ENCODE data around the gene CCK. TPM values are rescaled to one million over a fixed set of nuclear protein-coding genes. Genes with fewer than 3 reads are reported as not detected.

The CCK gene
- total RNA-seq, 1 donor: not detected

DNA sequence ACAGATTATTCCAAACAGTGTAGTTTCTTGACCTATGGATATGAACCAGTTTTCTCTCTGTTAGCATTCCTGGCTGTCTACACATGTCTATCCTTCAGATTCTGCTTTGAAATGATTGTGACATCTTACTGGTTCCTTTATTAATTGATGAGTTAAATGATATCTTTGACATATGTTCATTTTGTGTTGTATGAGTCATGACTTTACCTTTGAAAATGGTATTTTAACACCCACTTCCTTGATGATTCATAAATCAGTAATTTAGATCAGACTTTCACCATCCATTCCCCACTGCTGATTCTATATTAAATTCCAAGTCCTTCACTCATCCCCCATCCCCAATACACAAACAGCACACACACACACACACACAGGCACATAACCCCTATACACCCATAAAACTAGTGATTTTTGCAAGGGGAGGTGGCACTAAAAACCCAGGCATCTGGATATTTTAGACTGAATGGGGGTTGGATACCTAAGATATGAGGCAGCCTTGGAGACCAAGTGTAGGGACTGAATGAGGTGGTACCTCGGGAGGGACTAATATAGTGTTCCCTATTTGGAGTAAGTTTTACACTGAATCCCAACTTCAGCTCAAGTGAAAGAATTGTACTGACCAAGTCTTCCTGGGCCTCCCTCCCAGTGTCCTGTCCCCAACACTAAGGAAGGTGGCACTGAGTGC, 9.7 kb downstream of the CCK start:
- no peak overlapping the region for H3K4me3 ChIP-seq (ENCODE audit: low read length)
- H3K27me3 ChIP-seq (ENCODE audit: insufficient read depth, low read length): peaks cover 13% of the 10 kb centered on the region
- no peaks in the 10 kb centered on the region for H3K4me1 ChIP-seq (ENCODE audit: insufficient read depth, low read length)
- H3K9me3 ChIP-seq (ENCODE audit: low read depth, low read length): no peaks in the 10 kb centered on the region

DNA sequence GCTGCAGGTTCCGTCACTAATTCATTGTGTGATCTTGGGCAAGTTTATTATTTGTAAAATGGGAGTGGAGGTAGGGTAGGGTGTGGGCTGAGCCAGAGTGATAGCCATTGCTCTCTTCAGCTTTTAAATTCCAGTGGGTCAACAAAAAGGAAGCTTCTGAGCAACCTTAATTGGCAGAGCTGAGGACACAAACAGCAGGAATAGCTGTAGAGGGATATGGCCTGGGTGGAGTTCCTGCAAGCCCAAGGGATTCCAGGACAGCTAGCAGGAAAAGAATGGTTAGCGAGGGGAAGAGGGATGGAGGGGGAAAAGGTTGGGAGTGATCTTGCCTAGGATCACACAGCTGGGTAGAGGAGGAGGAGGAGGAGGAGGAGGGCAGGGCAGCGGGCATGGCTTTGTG, 11.4 kb downstream of the CCK start:
- Histone ChIP-seq H3K4me1 (ENCODE audit: insufficient read depth, low read length) (no peaks in the 10 kb centered on the region), H3K4me3 (ENCODE audit: low read length) (no peak overlapping the region), H3K27me3 (ENCODE audit: insufficient read depth, low read length) (peaks cover 2% of the 10 kb centered on the region), H3K9me3 (ENCODE audit: low read depth, low read length) (no peaks in the 10 kb centered on the region)

DNA sequence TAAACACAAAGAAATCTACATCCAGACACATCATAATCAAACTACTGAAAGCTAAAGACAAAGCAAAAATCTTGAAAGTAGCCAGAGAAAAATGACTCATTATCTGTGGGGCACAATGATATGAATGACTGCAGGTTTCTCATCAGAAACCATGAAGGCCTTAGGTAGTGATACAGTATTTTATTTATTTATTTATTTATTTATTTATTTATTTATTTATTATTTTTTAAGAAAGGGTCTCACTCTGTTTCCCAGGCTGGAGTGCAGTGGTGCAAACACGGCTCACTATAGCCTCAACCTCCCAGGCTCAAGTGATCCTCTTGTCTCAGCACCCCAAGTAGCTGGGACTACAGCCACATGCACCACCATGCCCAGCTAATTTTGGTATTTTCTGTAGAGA, 15.2 kb downstream of the CCK start:
- no peaks in the 10 kb centered on the region for H3K4me1 ChIP-seq (ENCODE audit: insufficient read depth, low read length)
- no peaks in the 10 kb centered on the region for H3K9me3 ChIP-seq (ENCODE audit: low read depth, low read length)
- H3K4me3 ChIP-seq (ENCODE audit: low read length): no peak overlapping the region
- peaks cover 9% of the 10 kb centered on the region for H3K27me3 ChIP-seq (ENCODE audit: insufficient read depth, low read length)

DNA sequence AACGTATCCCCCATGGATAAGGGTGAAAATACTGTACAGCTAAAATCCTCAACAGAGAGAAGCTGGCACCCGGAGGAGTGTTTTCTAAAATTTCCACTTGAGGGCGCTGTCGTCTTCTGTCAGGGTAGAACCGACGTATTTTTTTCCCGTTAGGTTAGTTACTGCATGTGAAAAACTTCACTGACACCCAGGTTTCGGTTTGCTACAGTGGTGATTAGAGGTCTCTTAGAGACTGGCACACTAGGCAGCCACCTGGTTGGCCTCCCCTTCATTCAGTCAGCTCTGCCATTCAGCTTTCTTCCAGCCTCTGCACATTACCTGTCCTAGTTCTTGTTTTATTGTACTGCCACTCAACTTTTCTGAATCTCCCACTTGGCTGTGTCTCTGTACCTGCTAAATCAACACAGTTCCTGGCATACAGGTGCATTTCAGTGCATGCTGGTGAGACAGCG, 18.4 kb downstream of the CCK start:
- Histone ChIP-seq H3K4me3 (ENCODE audit: low read length) (no peak overlapping the region), H3K9me3 (ENCODE audit: low read depth, low read length) (no peaks in the 10 kb centered on the region), H3K4me1 (ENCODE audit: insufficient read depth, low read length) (no peaks in the 10 kb centered on the region), H3K27me3 (ENCODE audit: insufficient read depth, low read length) (peaks cover 9% of the 10 kb centered on the region)

DNA sequence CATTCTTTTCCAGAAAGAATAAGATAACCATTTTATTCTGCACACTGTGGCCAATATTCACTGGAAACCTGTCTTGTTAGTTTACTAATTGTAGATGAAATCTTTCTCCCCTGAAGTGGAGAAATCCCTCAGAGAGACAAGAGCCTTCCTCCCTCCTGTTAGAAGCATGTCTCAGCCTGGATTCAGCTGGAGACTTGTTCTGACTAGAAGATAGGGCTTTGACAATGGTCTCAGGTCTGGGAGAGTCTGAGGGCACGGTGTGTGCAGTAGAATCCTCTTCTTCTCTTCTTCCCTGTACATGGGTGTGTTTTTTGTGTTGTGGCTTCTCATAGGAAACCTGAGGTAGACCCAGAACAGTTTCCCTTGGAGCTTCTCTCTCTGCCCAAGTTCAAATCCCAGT, 19.9 kb downstream of the CCK start:
- H3K9me3 ChIP-seq (ENCODE audit: low read depth, low read length): no peaks in the 10 kb centered on the region
- no peaks in the 10 kb centered on the region for H3K4me1 ChIP-seq (ENCODE audit: insufficient read depth, low read length)
- H3K4me3 ChIP-seq (ENCODE audit: low read length): no peak overlapping the region
- H3K27me3 ChIP-seq (ENCODE audit: insufficient read depth, low read length): peaks cover 9% of the 10 kb centered on the region

DNA sequence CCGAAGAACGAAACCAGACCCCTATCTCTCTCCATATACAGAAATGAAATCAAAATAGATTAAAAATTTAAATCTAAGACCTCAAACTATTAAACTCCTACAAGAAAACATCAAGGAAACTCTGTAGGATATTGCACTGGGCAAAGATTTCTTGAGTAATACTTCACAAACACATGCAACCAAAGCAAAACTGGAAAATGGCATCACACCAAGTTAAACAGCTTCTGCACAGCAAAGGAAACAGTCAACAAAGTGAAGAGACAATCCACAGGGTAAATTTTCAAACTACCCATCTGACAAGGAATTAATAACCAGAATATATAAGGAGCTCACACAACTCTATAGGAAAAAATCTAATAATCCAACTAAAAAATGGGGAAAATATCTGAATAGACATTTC, 29.4 kb downstream of the CCK start:
- H3K27me3 ChIP-seq (ENCODE audit: insufficient read depth, low read length): peaks cover 8% of the 10 kb centered on the region
- H3K4me1 ChIP-seq (ENCODE audit: insufficient read depth, low read length): no peaks in the 10 kb centered on the region
- H3K4me3 ChIP-seq (ENCODE audit: low read length): no peak overlapping the region
- peaks cover 6% of the 10 kb centered on the region for H3K9me3 ChIP-seq (ENCODE audit: low read depth, low read length)

DNA sequence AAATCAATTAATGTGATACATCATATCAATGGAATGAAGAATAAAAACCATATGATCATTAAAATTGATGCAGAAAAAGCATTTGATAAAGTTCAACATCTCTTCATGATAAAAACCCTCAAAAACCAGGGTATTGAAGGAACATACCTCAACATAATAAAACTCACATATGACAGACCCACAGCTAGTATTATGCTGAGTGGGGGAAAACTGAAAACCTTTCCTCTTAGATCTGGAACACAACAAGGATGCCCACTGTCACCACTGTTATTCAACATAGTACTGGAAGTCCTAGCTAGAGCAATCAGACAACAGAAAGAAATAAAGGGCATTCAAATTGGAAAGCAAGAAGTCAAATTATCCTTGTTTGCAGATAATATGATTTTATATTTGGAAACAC, 30.5 kb downstream of the CCK start:
- peaks cover 8% of the 10 kb centered on the region for H3K27me3 ChIP-seq (ENCODE audit: insufficient read depth, low read length)
- H3K4me1 ChIP-seq (ENCODE audit: insufficient read depth, low read length): no peaks in the 10 kb centered on the region
- H3K9me3 ChIP-seq (ENCODE audit: low read depth, low read length): peaks cover 6% of the 10 kb centered on the region
- H3K4me3 ChIP-seq (ENCODE audit: low read length): no peak overlapping the region

DNA sequence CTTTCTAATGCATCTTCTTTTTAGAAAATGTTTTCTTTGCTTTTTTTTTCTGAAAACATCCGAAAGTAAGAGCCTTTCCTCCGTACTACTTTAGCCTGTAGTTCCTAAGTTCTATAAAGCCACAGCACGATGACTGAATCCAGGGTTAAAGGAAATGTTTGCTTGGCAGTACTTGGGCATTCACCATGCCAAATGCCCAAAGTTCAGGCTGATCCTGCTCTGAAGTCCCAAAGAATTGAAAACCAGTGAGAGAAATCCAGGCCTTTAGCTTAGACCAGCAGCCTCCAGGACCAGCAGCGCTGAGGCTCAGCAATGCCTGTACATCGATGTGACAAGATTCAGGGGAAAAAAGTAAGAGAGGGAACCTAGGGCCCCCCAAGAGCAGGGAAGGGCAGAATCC, 35.1 kb downstream of the CCK start:
- H3K9me3 ChIP-seq (ENCODE audit: low read depth, low read length): no peaks in the 10 kb centered on the region
- H3K4me1 ChIP-seq (ENCODE audit: insufficient read depth, low read length): no peaks in the 10 kb centered on the region
- H3K27me3 ChIP-seq (ENCODE audit: insufficient read depth, low read length): peaks cover 4% of the 10 kb centered on the region
- no peak overlapping the region for H3K4me3 ChIP-seq (ENCODE audit: low read length)

DNA sequence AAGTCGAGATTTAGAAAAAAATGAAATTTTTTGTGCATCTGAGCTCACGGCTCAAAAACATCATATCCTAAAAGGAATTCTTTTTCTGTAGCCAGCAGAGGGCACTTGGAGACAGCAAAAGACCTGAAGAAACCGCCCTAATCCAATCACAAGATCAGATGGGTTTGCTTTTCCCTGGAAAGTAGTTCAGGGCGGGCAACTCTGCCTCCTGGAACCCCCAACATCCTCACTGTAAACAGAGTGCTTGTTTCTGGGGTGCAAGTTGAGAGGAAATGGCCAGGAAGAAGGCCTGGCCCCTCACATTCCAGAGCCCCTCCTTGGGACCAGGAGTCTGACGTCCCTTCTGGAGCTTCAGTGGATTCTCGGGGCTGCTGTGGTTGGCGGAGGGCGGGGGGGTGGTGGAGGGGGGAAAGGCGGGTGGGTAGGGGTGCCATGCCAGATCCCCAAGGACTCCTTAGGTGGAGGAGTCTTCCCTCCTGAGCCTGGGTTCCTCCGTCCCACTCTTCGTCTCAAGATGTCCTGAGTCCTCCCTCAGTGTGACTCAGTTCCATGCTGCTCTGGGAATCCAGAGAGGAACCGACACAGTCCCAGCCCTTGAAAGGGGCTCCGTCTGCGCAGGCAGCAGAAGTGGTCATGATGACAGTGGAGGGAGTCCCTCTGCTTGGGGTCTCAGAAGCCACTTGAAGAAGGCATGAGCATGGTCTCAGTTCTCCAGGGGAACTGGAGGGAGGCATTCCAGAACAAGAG, 35.9 kb downstream of the CCK start:
- Histone ChIP-seq H3K4me1 (ENCODE audit: insufficient read depth, low read length) (no peaks in the 10 kb centered on the region), H3K4me3 (ENCODE audit: low read length) (no peak overlapping the region), H3K9me3 (ENCODE audit: low read depth, low read length) (no peaks in the 10 kb centered on the region), H3K27me3 (ENCODE audit: insufficient read depth, low read length) (no peaks in the 10 kb centered on the region)

DNA sequence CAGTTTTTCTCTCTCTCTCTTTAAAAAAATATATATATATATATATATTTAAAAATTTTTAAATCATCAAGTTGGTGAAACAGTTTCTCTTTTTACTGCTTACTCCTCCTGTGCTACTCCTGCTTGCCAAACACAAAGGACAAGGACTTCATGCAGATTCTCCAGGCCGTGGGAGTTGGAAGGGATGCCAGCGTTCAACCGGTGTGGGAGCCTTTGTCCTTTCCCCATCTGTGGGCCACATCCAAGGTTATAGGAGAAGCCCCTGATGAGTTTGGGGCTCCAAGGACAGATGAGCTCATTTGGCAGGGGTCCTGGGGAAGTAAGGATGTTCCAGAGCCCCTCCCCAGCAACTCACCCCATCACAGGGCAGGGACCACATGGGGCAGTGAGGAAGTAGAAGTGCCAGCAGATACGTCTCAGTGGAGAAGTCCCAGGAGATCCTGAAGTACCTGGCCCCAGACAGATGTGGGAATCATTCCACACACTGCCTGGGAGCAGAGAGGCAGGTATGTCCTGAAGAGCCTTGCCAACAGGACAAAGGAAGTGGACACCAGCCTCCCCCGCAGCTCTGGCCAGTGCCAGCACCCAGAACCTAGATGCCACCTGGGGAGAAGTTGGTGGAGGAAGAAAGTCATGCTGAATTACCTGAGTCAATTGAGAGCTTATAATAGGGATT, 36.6 kb downstream of the CCK start:
- Histone ChIP-seq H3K9me3 (ENCODE audit: low read depth, low read length) (no peaks in the 10 kb centered on the region), H3K4me3 (ENCODE audit: low read length) (no peak overlapping the region), H3K27me3 (ENCODE audit: insufficient read depth, low read length) (no peaks in the 10 kb centered on the region), H3K4me1 (ENCODE audit: insufficient read depth, low read length) (no peaks in the 10 kb centered on the region)

DNA sequence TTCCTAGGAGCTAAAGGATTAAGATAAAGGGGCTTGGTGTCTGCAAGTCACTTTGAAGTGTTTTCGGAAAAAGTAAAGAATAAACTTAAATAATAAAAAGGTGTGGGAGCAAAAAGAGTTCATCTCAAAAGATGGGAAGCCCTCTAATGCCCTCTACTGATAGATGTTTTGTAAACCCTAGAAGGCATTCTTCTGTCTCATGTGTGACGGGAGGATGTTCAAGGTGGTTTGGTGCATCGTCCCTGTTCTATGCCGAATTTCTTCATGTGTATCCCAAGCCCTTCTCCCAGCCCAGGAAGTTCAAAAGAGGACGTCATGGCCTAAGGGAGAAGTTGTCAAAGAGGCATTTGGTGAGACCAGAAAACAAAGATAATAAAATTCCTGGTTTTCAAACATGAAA, 37.2 kb downstream of the CCK start:
- H3K4me1 ChIP-seq (ENCODE audit: insufficient read depth, low read length): no peaks in the 10 kb centered on the region
- no peak overlapping the region for H3K4me3 ChIP-seq (ENCODE audit: low read length)
- no peaks in the 10 kb centered on the region for H3K27me3 ChIP-seq (ENCODE audit: insufficient read depth, low read length)
- H3K9me3 ChIP-seq (ENCODE audit: low read depth, low read length): no peaks in the 10 kb centered on the region

DNA sequence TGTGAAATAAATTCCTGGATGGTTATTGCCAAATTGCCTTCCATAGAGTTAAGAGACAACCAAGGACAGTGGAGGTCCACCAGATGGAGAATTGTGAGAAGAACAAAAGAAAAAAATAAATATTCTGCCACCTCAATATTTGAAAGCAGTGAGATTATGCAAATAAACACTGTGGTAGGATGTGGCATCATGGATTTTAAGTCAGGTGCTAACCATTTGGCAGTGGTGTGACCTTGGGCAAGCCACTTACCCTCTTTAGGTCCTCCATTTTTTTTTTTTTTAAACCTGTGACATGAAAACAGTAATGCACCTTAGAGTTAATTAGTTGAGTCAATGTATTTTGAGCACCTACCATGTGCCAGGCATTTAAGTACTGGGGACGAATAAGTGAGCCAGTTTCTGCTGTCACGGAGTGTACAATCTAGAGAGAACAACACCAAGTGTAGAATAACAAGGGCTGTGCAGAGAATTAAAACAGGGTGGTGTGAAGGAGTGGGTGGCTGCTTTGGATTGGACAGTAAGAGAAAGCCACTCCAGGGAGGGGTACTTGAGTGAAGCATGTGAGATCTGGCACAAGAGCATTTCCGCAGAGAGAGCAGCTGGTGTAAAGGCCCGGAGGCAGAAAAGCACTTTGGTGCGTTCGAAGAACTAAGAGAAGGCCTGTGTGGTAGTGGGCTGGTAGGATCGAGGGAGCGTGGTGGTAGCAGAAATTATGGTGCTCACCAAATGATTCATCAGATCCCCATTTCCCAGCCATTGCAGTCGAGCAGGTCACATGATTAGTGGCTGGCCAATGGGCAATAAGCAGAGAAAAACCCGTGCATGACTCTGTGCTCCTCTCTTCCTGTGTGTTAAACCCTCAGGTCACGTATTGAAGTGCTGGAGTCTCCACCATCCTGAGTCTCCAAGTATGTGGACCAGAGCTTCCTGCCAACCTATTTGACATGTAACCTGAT, 39.2 kb downstream of the CCK start:
- H3K9me3 ChIP-seq (ENCODE audit: low read depth, low read length): no peaks in the 10 kb centered on the region
- no peaks in the 10 kb centered on the region for H3K4me1 ChIP-seq (ENCODE audit: insufficient read depth, low read length)
- H3K27me3 ChIP-seq (ENCODE audit: insufficient read depth, low read length): no peaks in the 10 kb centered on the region
- no peak overlapping the region for H3K4me3 ChIP-seq (ENCODE audit: low read length)

DNA sequence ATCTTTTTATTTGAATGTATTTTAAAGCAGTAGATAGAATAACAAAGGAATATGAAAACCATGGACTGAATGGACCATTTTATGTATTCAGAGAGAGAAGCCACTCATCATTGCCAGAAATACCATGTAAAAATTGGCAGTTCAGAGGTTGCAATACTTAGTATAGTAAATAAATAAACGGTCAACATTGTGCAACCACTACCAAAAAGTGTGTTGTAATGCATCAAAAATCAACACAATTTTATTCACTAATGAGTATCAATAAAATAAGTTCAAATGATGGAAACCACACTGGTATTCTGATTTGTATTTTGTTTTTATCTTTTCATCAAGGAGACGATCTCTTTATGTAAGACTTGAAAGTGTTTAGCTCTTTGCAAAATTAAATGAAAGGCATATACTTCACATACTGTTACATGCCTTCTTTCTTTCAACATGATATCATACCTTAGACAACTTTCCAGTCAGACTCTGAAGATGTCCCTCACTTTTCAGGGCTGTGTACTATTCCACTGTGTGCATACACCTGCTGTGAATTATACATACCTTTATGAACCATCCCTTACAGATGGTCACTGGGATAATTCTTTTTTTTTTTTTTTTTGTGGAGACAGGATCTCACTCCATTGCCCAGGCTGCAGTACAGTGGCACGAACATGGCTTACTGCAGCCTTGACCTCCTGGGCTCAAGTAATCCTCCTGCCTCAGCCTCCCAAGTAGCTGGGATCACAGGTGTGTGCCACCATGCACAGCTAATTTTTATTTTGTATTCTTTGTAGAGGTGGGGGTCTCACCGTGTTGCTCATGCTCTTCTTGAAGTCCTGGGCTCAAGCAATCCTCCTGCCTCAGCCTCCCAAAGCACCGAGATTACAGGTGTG, 40.3 kb downstream of the CCK start:
- Histone ChIP-seq H3K27me3 (ENCODE audit: insufficient read depth, low read length) (no peaks in the 10 kb centered on the region), H3K4me3 (ENCODE audit: low read length) (no peak overlapping the region), H3K4me1 (ENCODE audit: insufficient read depth, low read length) (no peaks in the 10 kb centered on the region), H3K9me3 (ENCODE audit: low read depth, low read length) (no peaks in the 10 kb centered on the region)
